22Rv1 (cell line): ENCODE results near the gene SH3PXD2A.

Experiments used
- H3K27ac ChIP-seq: fragments of 450-650 bp; 2 replicates; pipeline ENCODE4 v1.5.1; 2017
- CTCF ChIP-seq: fragments of 450-650 bp; IDR thresholded peaks from 2 replicates; pipeline ENCODE4 v1.5.1; 2017; ENCODE audit warnings: mild to moderate bottlenecking
- ZFX ChIP-seq: fragments of 450-650 bp; IDR thresholded peaks from 2 replicates; pipeline ENCODE4 v1.6.1; 2017; ENCODE audit warnings: antibody characterized with exemption, borderline replicate concordance

SH3PXD2A gene

GRCh38 chr10:103800089-103800488 lies 55.3 kb downstream of the SH3PXD2A start:
- no peak overlapping the region for H3K27ac ChIP-seq
- TF ChIP-seq CTCF = no peak
- TF ChIP-seq ZFX = no peak

GRCh38 chr10:103799341-103799740 lies 56.0 kb downstream of the SH3PXD2A start:
- TF ChIP-seq ZFX = no peak
- no peak for TF ChIP-seq CTCF
- no peak overlapping the region for H3K27ac ChIP-seq

GRCh38 chr10:103798511-103798910 lies 56.9 kb downstream of the SH3PXD2A start:
- no peak overlapping the region for H3K27ac ChIP-seq
- TF ChIP-seq CTCF (no peak), ZFX (no peak)

GRCh38 chr10:103797857-103798256 lies 57.5 kb downstream of the SH3PXD2A start:
- H3K27ac ChIP-seq = no peak overlapping the region
- TF ChIP-seq CTCF (no peak), ZFX (no peak)

- no peak for TF ChIP-seq CTCF
- no peak for TF ChIP-seq ZFX
- H3K27ac ChIP-seq = no peak overlapping the region
Measured at GRCh38 chr10:103795634-103796270, 59.6 kb downstream of the SH3PXD2A start.

- H3K27ac ChIP-seq = peak overlapping the region; percentile 88
Measured at GRCh38 chr10:103794996-103795395, 60.4 kb downstream of the SH3PXD2A start.

More at GRCh38 chr10:103794996-103795395, 60.4 kb downstream of the SH3PXD2A start:
- no peak for TF ChIP-seq CTCF
- TF ChIP-seq ZFX = no peak
